ENCODE measurements around the gene SZRD1. TPM values are rescaled to one million over a fixed set of nuclear protein-coding genes. Genes with fewer than 3 reads are reported as not detected.
A peak's percentile ranks its signal among the peaks of the same experiment; 100 is the strongest.

SZRD1 gene
- total RNA-seq, 2 donors from 2014 or later, result 145 to 151 TPM

DNA sequence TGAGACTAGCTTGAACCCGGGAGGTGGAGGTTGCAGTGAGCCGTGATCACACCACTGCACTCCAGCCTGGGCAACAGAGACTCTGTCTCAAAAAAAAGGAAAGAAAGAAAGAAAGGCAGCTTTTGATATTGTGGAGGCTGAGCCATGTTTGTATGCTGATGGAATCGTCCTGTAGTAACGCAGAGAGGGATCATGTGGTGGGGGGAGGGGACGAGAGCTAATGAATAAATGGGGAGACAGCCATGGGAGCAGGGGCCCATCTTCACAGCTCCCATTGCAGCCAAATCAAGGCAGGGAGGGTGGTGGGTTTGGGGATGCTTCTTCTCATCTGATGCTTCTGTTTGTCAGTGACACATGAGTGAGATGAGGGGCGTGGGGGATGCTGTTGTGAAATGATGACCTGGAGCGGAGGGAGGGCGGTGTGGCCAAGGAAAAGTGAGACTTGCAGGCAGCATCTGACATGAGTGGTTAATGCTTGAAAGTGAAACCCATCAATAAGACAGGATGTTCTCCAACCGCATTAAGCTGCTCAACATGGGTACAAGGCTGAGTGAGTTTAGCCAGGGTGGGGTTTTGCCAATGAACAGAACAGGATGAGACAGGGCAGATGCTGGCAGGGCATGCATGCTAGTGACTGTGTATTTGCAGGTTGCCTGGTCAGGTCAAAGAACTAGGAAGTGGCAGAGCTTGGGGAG lies 53.5 kb downstream of the SZRD1 start:
- Mint-ChIP-seq H3K4me3 (peak overlapping the region; percentile 50 to 70), H3K36me3 (ENCODE audit: insufficient read depth in 2 of 2) (peaks cover 0 to 2% of the 10 kb centered on the region in 2 donors), H3K9me3 (peaks cover 0 to 2% of the 10 kb centered on the region in 2 donors), H3K27ac (no peak overlapping the region), H3K4me1 (ENCODE audit: low read depth) (peaks cover 35% of the 10 kb centered on the region), H3K27me3 (ENCODE audit: low read depth) (no peaks in the 10 kb centered on the region)
- peak; percentile 74 to 78 for DNase-seq
- ATAC-seq (replicated peaks in 1 of 2), result peak; percentile 97 to 98

DNA sequence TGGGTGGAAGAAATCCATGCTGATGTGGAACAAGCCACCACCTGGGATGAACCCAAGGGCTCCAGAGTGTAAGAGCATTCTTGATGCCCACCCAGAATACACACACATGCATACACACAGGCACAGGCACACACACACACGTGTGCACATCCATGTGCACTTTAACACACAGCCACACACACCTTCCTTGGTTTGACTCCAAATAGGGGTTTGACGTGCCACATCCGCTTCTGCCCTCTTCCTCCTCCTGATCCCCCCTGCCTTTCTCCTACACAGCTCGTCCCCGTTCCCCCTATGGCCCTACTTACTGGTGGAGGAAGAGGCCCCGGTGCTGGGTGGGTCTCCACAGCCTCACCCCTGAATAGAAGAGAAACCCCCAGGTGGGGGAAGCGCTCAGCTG lies 54.2 kb downstream of the SZRD1 start:
- no peaks in the 10 kb centered on the region for H3K27me3 Mint-ChIP-seq (ENCODE audit: low read depth)
- ATAC-seq (replicated peaks in 1 of 2) (peak; percentile 8 to 11), DNase-seq (no peak)
- no peak overlapping the region for H3K27ac Mint-ChIP-seq
- peaks cover 0 to 2% of the 10 kb centered on the region in 2 donors for H3K9me3 Mint-ChIP-seq
- peak overlapping the region; percentile 50 to 70 for H3K4me3 Mint-ChIP-seq
- peaks cover 0 to 2% of the 10 kb centered on the region in 2 donors for H3K36me3 Mint-ChIP-seq (ENCODE audit: insufficient read depth in 2 of 2)
- peaks cover 35% of the 10 kb centered on the region for H3K4me1 Mint-ChIP-seq (ENCODE audit: low read depth)

DNA sequence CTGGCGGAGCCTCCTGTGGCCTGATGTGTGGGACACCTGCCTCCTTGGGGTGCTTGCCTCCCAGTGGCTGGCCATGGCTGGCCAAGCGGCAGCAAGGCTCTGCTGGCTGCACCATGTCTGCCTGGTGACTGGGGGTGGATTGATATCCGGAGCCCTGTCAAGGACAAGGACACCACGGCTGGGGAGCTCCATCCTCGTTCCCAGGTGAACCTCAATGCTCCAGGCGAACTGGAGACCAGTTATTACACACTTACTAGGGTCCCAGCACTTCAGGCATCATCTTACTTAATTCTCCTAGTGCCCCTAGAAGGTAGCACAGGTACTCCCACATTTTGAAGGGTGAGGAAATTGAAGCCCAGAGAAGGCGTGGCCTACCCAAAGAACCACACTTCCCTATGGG lies 55.0 kb downstream of the SZRD1 start:
- Mint-ChIP-seq H3K27ac (no peak overlapping the region), H3K9me3 (peaks cover 0 to 2% of the 10 kb centered on the region in 2 donors), H3K4me3 (no peak overlapping the region), H3K36me3 (ENCODE audit: insufficient read depth in 2 of 2) (peaks cover 0 to 2% of the 10 kb centered on the region in 2 donors), H3K4me1 (ENCODE audit: low read depth) (peaks cover 35% of the 10 kb centered on the region), H3K27me3 (ENCODE audit: low read depth) (no peaks in the 10 kb centered on the region)
- no peak for ATAC-seq (replicated peaks in 1 of 2)
- no peak for DNase-seq

DNA sequence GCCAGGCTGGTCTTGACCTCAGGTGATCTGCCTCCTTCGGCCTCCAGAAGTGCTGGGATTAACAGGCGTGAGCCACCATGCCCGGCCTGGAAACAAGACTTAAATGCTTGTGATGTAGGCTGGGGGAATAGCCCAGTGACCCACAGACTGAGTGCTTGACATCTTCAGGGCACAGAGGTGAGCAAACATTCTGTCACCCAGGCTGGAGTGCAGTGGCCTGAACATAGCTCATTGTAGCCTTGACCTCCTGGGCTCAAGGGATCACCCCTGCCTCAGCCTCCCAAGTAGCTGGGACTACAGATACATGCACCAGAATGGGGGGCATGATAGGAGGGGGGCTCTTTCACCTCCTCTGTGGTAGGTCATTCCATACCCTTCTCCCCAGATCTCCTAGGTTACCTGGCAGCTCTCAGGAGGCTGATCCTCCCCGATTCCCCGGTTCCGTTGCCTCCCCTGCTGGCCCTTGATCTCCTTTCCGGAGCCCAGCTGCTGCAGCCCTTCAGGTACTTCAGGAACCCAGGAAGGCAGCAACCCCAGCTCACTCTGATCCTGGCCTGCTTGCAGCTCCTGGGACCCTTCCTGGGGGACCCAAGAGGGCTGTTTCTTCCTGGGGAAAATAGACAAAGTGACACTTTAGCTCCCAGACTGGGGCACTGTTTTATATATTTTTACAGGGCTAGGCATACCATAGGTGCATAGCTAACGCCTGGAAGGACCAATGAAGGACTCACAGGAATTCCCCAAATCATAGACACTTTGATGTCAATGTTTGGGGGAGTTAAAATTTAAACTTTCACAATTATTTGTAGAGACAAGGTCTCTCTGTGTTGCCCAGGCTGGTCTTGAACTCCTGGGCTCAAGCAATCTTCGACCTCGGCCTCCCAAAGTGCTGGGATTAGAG lies 58.3 kb downstream of the SZRD1 start:
- no peaks in the 10 kb centered on the region for H3K27me3 Mint-ChIP-seq (ENCODE audit: low read depth)
- H3K4me3 Mint-ChIP-seq, result no peak overlapping the region
- no peaks in the 10 kb centered on the region for H3K9me3 Mint-ChIP-seq
- H3K36me3 Mint-ChIP-seq (ENCODE audit: insufficient read depth in 2 of 2), result no peaks in the 10 kb centered on the region
- ATAC-seq (replicated peaks in 1 of 2) (no peak), DNase-seq (no peak)
- H3K4me1 Mint-ChIP-seq (ENCODE audit: low read depth), result peaks cover 16% of the 10 kb centered on the region
- H3K27ac Mint-ChIP-seq, result no peak overlapping the region

DNA sequence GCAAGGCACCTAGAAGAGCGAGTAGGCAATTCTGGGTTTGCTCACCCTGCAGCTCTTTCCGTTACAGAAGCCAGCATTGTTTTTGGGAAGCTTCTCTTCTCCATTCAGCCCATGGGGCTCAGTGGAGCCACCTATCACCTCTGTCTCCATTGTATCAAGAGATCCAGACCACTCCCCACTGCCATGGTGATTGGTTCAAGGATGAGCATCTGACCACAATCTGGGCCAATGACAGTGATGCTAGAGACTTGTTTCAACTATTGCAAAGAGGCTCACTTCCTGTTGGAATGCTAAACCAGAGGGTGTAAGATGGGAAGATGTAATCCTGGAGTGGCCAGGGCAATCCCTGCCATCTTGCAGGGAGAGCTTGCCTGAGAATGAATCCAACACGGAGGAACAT lies 63.6 kb downstream of the SZRD1 start:
- peaks cover 12% of the 10 kb centered on the region for H3K27me3 Mint-ChIP-seq (ENCODE audit: low read depth)
- H3K4me1 Mint-ChIP-seq (ENCODE audit: low read depth), result peaks cover 5% of the 10 kb centered on the region
- H3K9me3 Mint-ChIP-seq, result no peaks in the 10 kb centered on the region
- no peaks in the 10 kb centered on the region for H3K36me3 Mint-ChIP-seq (ENCODE audit: insufficient read depth in 2 of 2)
- DNase-seq (no peak), ATAC-seq (replicated peaks in 1 of 2) (no peak)
- H3K4me3 Mint-ChIP-seq, result no peak overlapping the region
- no peak overlapping the region for H3K27ac Mint-ChIP-seq

DNA sequence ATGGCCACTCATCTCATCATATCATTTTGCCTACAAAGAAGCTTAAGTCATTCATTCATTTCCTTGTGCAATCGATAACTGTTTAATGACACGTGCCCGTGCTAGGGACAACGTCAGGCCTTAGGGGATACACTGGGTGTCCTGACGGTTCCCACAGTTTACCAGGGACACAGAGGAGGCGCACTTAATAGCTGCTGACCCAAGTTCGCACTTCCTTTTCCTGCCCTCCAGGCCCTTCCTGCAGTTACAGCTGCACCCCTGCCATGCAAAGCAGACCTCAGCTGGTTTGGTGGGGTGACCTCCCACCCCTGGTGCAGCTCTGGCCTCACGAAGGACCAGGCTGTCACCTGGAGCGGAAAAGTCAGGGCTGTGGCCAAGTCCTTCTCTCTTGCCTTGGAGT lies 66.0 kb downstream of the SZRD1 start:
- ATAC-seq (replicated peaks in 1 of 2), result no peak
- no peak overlapping the region for H3K4me3 Mint-ChIP-seq
- H3K27ac Mint-ChIP-seq, result no peak overlapping the region
- no peak for DNase-seq
- H3K36me3 Mint-ChIP-seq (ENCODE audit: insufficient read depth in 2 of 2), result no peaks in the 10 kb centered on the region
- H3K27me3 Mint-ChIP-seq (ENCODE audit: low read depth), result peaks cover 12% of the 10 kb centered on the region
- H3K4me1 Mint-ChIP-seq (ENCODE audit: low read depth), result peaks cover 5% of the 10 kb centered on the region
- no peaks in the 10 kb centered on the region for H3K9me3 Mint-ChIP-seq

DNA sequence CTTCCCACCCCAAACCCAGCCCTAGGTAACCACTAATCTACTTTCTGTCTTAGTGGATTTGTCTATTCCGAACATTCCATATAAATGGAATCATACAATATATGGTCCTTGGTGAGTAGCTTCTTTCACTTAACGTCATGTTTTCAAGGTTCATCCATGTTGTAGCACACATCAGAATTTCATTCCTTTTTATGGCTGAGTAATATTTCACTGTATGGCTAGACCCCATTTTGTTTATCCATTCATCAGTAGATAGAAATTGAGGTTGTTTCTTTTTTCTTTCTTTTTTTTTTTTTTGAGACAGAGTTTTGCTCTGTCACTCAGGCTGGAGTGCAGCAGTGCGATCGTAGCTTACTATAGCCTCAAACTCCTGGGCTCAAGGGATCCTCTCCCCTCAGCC lies 67.0 kb downstream of the SZRD1 start:
- no peaks in the 10 kb centered on the region for H3K36me3 Mint-ChIP-seq (ENCODE audit: insufficient read depth in 2 of 2)
- ATAC-seq (replicated peaks in 1 of 2) (no peak), DNase-seq (no peak)

DNA sequence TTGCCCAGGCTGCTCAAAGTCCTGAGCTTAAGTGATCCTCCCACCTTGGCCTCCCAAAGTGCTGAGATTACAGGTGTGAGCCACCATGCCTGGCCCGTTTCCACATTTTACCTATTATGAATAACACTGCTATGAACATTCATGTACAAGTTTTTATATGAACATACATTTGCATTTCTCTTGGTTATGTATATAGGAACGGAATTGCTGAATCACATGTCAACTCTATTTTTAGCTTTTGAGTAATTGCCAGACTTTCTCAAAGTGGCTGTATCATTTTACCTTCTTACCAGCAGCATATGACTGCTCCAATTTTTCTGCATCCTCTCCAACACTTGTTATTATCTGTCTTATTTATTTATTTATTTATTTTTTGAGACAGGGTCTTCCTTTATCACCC lies 67.5 kb downstream of the SZRD1 start:
- H3K27ac Mint-ChIP-seq, result no peak overlapping the region
- ATAC-seq (replicated peaks in 1 of 2) (peak; percentile 36 to 39), DNase-seq (no peak)
- no peaks in the 10 kb centered on the region for H3K9me3 Mint-ChIP-seq
- H3K4me1 Mint-ChIP-seq (ENCODE audit: low read depth), result peaks cover 5% of the 10 kb centered on the region
- no peaks in the 10 kb centered on the region for H3K36me3 Mint-ChIP-seq (ENCODE audit: insufficient read depth in 2 of 2)
- peaks cover 12% of the 10 kb centered on the region for H3K27me3 Mint-ChIP-seq (ENCODE audit: low read depth)
- H3K4me3 Mint-ChIP-seq, result no peak overlapping the region

More for the DNA sequence above, 67.0 kb downstream of the SZRD1 start:
- Mint-ChIP-seq H3K4me3 (no peak overlapping the region), H3K9me3 (no peaks in the 10 kb centered on the region), H3K27ac (no peak overlapping the region), H3K27me3 (ENCODE audit: low read depth) (peaks cover 12% of the 10 kb centered on the region), H3K4me1 (ENCODE audit: low read depth) (peaks cover 5% of the 10 kb centered on the region)

DNA sequence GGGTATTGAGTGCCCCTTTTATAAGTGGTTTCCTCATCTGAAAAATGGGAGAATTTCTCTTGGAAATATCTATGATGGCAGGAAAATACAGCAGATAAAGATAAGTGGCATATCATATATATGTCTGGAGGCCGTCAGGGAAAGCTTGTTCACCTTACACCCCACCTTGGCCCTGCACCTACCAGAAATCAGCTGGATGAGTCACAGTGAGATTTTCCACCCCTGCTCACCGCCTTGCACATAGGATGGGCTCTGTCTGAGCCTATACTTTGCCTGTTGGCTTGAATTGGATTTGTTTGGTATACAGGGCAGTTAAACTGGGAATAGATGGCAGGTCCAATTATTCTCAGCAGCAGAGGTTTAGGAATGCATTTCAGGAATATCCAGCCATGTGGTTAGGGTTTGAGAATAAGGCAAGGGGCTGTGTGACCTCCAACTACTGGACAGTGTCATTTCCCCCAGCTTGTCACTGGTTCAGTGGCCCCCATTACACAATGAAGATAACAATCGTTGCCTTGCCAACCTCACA lies 70.0 kb downstream of the SZRD1 start, which contains the start of gene SPATA21:
Gene SPATA21 (minus strand): TSS at position 479 of the 529 bp plus-strand sequence. CDS start 6,053 bp downstream, outside the sequence.
- H3K4me3 Mint-ChIP-seq, result no peak within 1 kb of the TSS
- no peak for DNase-seq

DNA sequence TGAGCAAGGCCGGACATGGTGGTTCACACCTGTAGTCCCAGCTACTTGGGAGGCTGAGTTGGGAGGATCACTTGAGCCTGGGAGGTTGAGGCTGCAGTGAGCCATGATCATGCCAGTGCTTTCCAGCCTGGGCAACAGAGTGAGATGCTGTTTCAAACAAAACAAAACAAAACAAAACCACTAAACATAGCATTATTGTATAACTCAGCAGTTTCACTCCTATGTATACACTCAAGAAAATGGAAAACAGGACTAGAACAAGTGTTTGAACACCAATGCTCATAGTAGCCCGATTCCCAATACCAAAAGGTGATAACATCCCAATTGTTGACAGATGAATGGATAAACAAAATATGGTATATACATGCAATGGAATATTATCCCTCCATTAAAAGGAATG lies 71.5 kb downstream of the SZRD1 start:
- Mint-ChIP-seq H3K27ac (no peak overlapping the region), H3K27me3 (ENCODE audit: low read depth) (no peaks in the 10 kb centered on the region), H3K4me1 (ENCODE audit: low read depth) (peaks cover 29% of the 10 kb centered on the region), H3K36me3 (ENCODE audit: insufficient read depth in 2 of 2) (peaks cover 2 to 7% of the 10 kb centered on the region in 2 donors), H3K9me3 (no peaks in the 10 kb centered on the region), H3K4me3 (no peak overlapping the region)
- DNase-seq (no peak), ATAC-seq (replicated peaks in 1 of 2) (no peak)

More for the DNA sequence above, 70.0 kb downstream of the SZRD1 start, which contains the start of gene SPATA21:
- Mint-ChIP-seq H3K27ac (no peak within 1 kb of the TSS), H3K9me3 (no peaks in the 10 kb centered on the region), H3K36me3 (ENCODE audit: insufficient read depth in 2 of 2) (peaks cover 2% of the 10 kb centered on the region in 2 donors), H3K27me3 (ENCODE audit: low read depth) (peaks cover 12% of the 10 kb centered on the region), H3K4me1 (ENCODE audit: low read depth) (peaks cover 15% of the 10 kb centered on the region)
- no peak for ATAC-seq (replicated peaks in 1 of 2)

DNA sequence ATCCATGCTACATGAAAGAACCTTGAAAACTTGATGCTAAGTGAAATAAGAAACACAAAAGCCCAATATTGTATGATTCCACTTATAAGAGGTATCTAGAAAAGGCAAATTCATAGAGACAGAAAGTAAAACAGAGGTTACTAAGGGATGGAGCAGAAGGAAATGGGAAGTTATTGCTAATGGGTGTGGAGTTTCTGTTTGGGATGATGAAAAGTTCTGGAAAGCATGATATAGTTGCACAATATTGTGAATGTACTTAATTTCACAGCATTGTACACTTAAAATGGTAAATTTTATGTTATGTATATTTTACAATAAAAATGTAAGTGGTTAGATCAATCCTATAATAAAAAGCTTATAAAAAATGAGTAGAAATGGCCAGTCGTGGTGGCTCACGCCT lies 71.9 kb downstream of the SZRD1 start:
- Mint-ChIP-seq H3K27me3 (ENCODE audit: low read depth) (no peaks in the 10 kb centered on the region), H3K4me3 (peak overlapping the region in 1 of 2 donors; percentile 43), H3K36me3 (ENCODE audit: insufficient read depth in 2 of 2) (peaks cover 2 to 8% of the 10 kb centered on the region in 2 donors), H3K27ac (no peak overlapping the region), H3K9me3 (no peaks in the 10 kb centered on the region), H3K4me1 (ENCODE audit: low read depth) (peaks cover 33% of the 10 kb centered on the region)
- ATAC-seq (replicated peaks in 1 of 2), result no peak
- DNase-seq, result no peak

DNA sequence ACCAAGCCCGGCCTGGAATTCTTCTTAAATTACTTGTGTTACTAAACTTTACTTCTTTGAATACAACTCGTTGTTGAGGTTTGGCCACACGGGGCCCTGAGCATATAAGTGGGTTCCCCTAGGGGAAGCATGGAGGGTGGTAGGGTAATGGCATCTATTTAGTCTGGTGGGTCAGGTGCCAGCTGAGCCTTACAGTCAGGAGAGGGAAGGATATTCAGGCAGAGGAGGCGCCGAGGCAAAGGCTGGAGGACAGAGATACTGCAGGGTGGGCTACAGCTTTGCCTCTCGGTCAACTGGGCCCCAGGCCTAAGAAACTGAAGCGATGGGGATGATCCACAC lies 73.1 kb downstream of the SZRD1 start:
- Mint-ChIP-seq H3K36me3 (ENCODE audit: insufficient read depth in 2 of 2) (peaks cover 2 to 12% of the 10 kb centered on the region in 2 donors), H3K4me1 (ENCODE audit: low read depth) (peaks cover 39% of the 10 kb centered on the region), H3K9me3 (no peaks in the 10 kb centered on the region), H3K4me3 (peak overlapping the region; percentile 97 to 98), H3K27me3 (ENCODE audit: low read depth) (no peaks in the 10 kb centered on the region), H3K27ac (peak overlapping the region; percentile 86)
- DNase-seq (no peak), ATAC-seq (replicated peaks in 1 of 2) (peak in 1 of 2 donors; percentile 44)
